H1 (cell line): ENCODE data around the gene ASIC1. TPM values are rescaled to one million over a fixed set of nuclear protein-coding genes. Genes with fewer than 3 reads are reported as not detected.
"Not testable (repeated sequence)": the region's sequence is repeated elsewhere in the genome, so short reads cannot be mapped to it uniquely, and the experiment has no call there.

Experiments used
- CTCF ChIA-PET: fragments of 300-600 bp; sonication (Branson Sonifier 250); formaldehyde crosslinking; loops from one replicate; lab custom pipeline; 2021; ENCODE audit not compliant: partially characterized antibody; lab: Charles Lee
- POLR2A ChIA-PET: fragments of 300-600 bp; sonication (Branson Sonifier 250); formaldehyde crosslinking; loops from one replicate; lab custom pipeline; 2021; ENCODE audit warnings: inconsistent platforms; ENCODE audit not compliant: partially characterized antibody; lab: Charles Lee
- DNase-seq, 2 experiments: peaks; one replicate each; pipeline versions ENCODE4 v3.0.0 to v3.0.0-alpha.2; 2010 to 2022; ENCODE audit warnings: low spot score in 2 of 2, low read depth in 1 of 2, mixed read lengths in 1 of 2
- FAIRE-seq: peaks from 2 replicates; lab custom pipeline; 2011; peaks lifted over from hg19 to GRCh38; lab: Jason Lieb, UNC
- H2AFZ ChIP-seq: 2 replicates; pipeline ENCODE4 v1.8.1; 2012; ENCODE audit warnings: low read length, inconsistent platforms
- H2AK5ac ChIP-seq: 2 replicates; pipeline ENCODE4 v1.6.1; 2013; ENCODE audit warnings: low read depth, low read length
- H2BK120ac ChIP-seq: replicated peaks from 2 replicates; pipeline ENCODE3; 2013; ENCODE audit warnings: low read depth, low read length, inconsistent platforms
- H2BK12ac ChIP-seq: 2 replicates; pipeline ENCODE4 v1.6.1; 2013; ENCODE audit warnings: low read depth, low read length
- H2BK15ac ChIP-seq: 2 replicates; pipeline ENCODE4 v1.6.1; 2013; ENCODE audit warnings: low read length
- H2BK20ac ChIP-seq: 2 replicates; pipeline ENCODE4 v1.6.1; 2013; ENCODE audit warnings: low read length
- H2BK5ac ChIP-seq: 2 replicates; pipeline ENCODE4 v1.6.1; 2013; ENCODE audit warnings: low read depth, low read length
- H3K14ac ChIP-seq: 2 replicates; pipeline ENCODE4 v1.6.1; 2013; ENCODE audit warnings: inconsistent platforms; ENCODE audit not compliant: insufficient read length
- H3K18ac ChIP-seq: 2 replicates; pipeline ENCODE4 v1.6.1; 2013; ENCODE audit warnings: low read length; ENCODE audit errors: extremely low read depth
- H3K23ac ChIP-seq: 2 replicates; pipeline ENCODE4 v1.6.1; 2013; ENCODE audit warnings: inconsistent platforms; ENCODE audit not compliant: insufficient read length
- H3K23me2 ChIP-seq: 2 replicates; pipeline ENCODE4 v1.6.1; 2013; ENCODE audit warnings: low read depth, low read length
- H3K27ac ChIP-seq: 2 replicates; pipeline ENCODE4 v1.6.1; 2011; ENCODE audit warnings: low read depth, low read length, inconsistent platforms
- H3K27me3 ChIP-seq, 4 experiments: replicated peaks in 1 of 4; 1 replicate in 1 of 4; 2 replicates in 3 of 4; pipeline versions ENCODE4 v1.6.1 to v1.8.1; 2011 to 2013; ENCODE audit warnings: low read length in 3 of 4, mild to moderate bottlenecking in 3 of 4, inconsistent platforms in 2 of 4, mixed read lengths in 2 of 4, moderate library complexity in 1 of 4; ENCODE audit not compliant: control insufficient read depth in 3 of 4, insufficient read depth in 3 of 4; ENCODE audit errors: extremely low read depth in 1 of 4
- H3K36me3 ChIP-seq, 4 experiments: 2 replicates each; pipeline versions ENCODE4 v1.6.1 to v1.8.1; 2011 to 2013; ENCODE audit warnings: mild to moderate bottlenecking in 4 of 4, low read length in 3 of 4, moderate library complexity in 2 of 4, control low read depth in 1 of 4, inconsistent platforms in 1 of 4; ENCODE audit not compliant: insufficient read depth in 4 of 4, control insufficient read depth in 2 of 4
- H3K4ac ChIP-seq: replicated peaks from 2 replicates; pipeline ENCODE3; 2013; ENCODE audit warnings: low read length, low read depth, mixed read lengths, inconsistent platforms; ENCODE audit not compliant: insufficient read length
- H3K4me1 ChIP-seq, 4 experiments: replicated peaks in 1 of 4; 1 replicate in 1 of 4; 2 replicates in 3 of 4; pipeline versions ENCODE4 v1.6.1 to v1.8.1; 2011 to 2013; ENCODE audit warnings: low read length in 3 of 4, inconsistent platforms in 2 of 4, mixed read lengths in 1 of 4; ENCODE audit not compliant: insufficient read depth in 4 of 4, control insufficient read depth in 3 of 4
- H3K4me2 ChIP-seq, 2 experiments: 2 replicates each; pipeline versions ENCODE4 v1.6.1 to v1.8.1; 2011 to 2013; ENCODE audit warnings: low read depth in 2 of 2, low read length in 2 of 2, control low read depth in 1 of 2, inconsistent platforms in 1 of 2, mild to moderate bottlenecking in 1 of 2; ENCODE audit not compliant: insufficient read depth in 1 of 2
- H3K4me3 ChIP-seq, 4 experiments: fragments of 200-600, 300-600 bp in 1 of 4; sonication (generic), shearing (Covaris generic), sonication (Bioruptor Twin) in 1 of 4; 2 replicates each; pipeline versions ENCODE4 v1.5.1 to v1.8.1; 2011 to 2016; ENCODE audit warnings: low read length in 4 of 4, low read depth in 3 of 4, control low read depth in 2 of 4, inconsistent platforms in 2 of 4, mild to moderate bottlenecking in 2 of 4, mixed read lengths in 1 of 4, moderate library complexity in 1 of 4; ENCODE audit not compliant: insufficient read depth in 2 of 4; ENCODE audit errors: extremely low read depth in 1 of 4
- H3K56ac ChIP-seq: replicated peaks from 2 replicates; pipeline ENCODE3; 2013; ENCODE audit warnings: low read depth, mild to moderate bottlenecking, mixed read lengths, low read length, inconsistent platforms; ENCODE audit not compliant: insufficient read length
- H3K79me1 ChIP-seq: 2 replicates; pipeline ENCODE4 v1.6.1; 2013; ENCODE audit warnings: low read depth, low read length, control low read depth
- H3K79me2 ChIP-seq, 2 experiments: 2 replicates each; pipeline versions ENCODE4 v1.6.1 to v1.8.1; 2012 to 2013; ENCODE audit warnings: low read length in 2 of 2, mild to moderate bottlenecking in 2 of 2, inconsistent platforms in 1 of 2; ENCODE audit not compliant: insufficient read depth in 2 of 2, control insufficient read depth in 1 of 2
- H3K9ac ChIP-seq, 4 experiments: replicated peaks in 1 of 4; 1 replicate in 1 of 4; 2 replicates in 3 of 4; pipeline versions ENCODE4 v1.6.1 to v1.8.1; 2011 to 2013; ENCODE audit warnings: low read depth in 3 of 4, low read length in 3 of 4, control low read depth in 2 of 4, mild to moderate bottlenecking in 2 of 4, moderate library complexity in 2 of 4, inconsistent platforms in 1 of 4; ENCODE audit errors: extremely low read depth in 1 of 4
- H3K9me3 ChIP-seq, 2 experiments: 2 replicates each; pipeline versions ENCODE4 v1.6.1 to v1.8.1; 2012 to 2013; ENCODE audit warnings: mild to moderate bottlenecking in 2 of 2, moderate library complexity in 2 of 2, control low read depth in 1 of 2, inconsistent platforms in 1 of 2, low read depth in 1 of 2, low read length in 1 of 2, mixed read lengths in 1 of 2; ENCODE audit not compliant: insufficient read depth in 2 of 2
- H4K20me1 ChIP-seq, 2 experiments: replicated peaks in 1 of 2; 2 replicates each; pipeline versions ENCODE3 to v1.8.1; 2011 to 2013; ENCODE audit warnings: inconsistent platforms in 2 of 2, low read length in 2 of 2, mild to moderate bottlenecking in 1 of 2; ENCODE audit not compliant: insufficient read depth in 2 of 2, control insufficient read depth in 1 of 2
- H4K5ac ChIP-seq: 2 replicates; pipeline ENCODE4 v1.6.1; 2013; ENCODE audit warnings: low read length, low read depth, mixed read lengths, inconsistent platforms; ENCODE audit not compliant: insufficient read length
- H4K8ac ChIP-seq: 2 replicates; pipeline ENCODE4 v1.8.0; 2013; ENCODE audit warnings: mild to moderate bottlenecking, moderate library complexity, low read length, inconsistent platforms; ENCODE audit not compliant: insufficient read depth; ENCODE audit errors: extremely low read depth
- H4K91ac ChIP-seq: replicated peaks from 2 replicates; pipeline ENCODE3; 2013; ENCODE audit warnings: low read length, mixed read lengths, inconsistent platforms; ENCODE audit not compliant: insufficient read length
- WGBS, 2 experiments: shearing (Covaris generic) in 1 of 2; methylation state at CpG; one replicate each; pipeline versions ENCODE4 v1.1.6 to v1.1.7; 2013 to 2015; ENCODE audit warnings: low lambda C conversion rate in 2 of 2, mixed read lengths in 2 of 2, inconsistent platforms in 1 of 2, low coverage in 1 of 2, missing lambda C conversion rate in 1 of 2; ENCODE audit not compliant: insufficient replicate concordance in 2 of 2, insufficient coverage in 1 of 2, insufficient read length in 1 of 2; ENCODE audit errors: extremely low coverage in 1 of 2, missing lambda C conversion rate in 1 of 2; 5-methylcytosine and 5-hydroxymethylcytosine counted together
- polyA plus RNA-seq, 7 experiments: library from polyadenylated mRNA; depleted of rRNA in 3 of 7; stranded (reverse) in 5 of 7; unstranded in 2 of 7; fragments of >200 nt in 5 of 7; fragments of 200-250 nt in 2 of 7; gene quantifications; 1 replicate in 5 of 7; 2 replicates in 1 of 7; 4 replicates in 1 of 7; pipeline versions ENCODE4 v1.2.1 to v1.2.3, GENCODE V29; 2011 to 2013; ENCODE audit warnings: missing spikeins in 2 of 7, mixed read lengths in 2 of 7
- total RNA-seq: library from RNA; stranded (reverse); fragmentation: NEBNext Ultra II Directional; extraction: Animal tissue kit (Norgen Biotek cat#: 25700); gene quantifications from 2 replicates; pipeline ENCODE4 v1.2.1, GENCODE V29; 2021

ASIC1 gene
- total and polyA plus RNA-seq, 2 of the 8 experiments (the other 6 are each of a cell fraction or from before 2014, with no cell fraction given): 2.4 to 4.4 TPM

- POLR2A ChIA-PET, H2AFZ ChIP-seq: not testable (repeated sequence)
- CTCF ChIA-PET: interaction anchor here (0.8 to 3.8 kb wide), 6 partner anchors 9 to 62 kb away, joined by 4 to 33 read pairs (median 5); no protein-coding TSS in a partner anchor
These were observed 26.9 kb upstream of the ASIC1 start for GRCh38 chr12:50030449-50030848.

More at GRCh38 chr12:50030449-50030848, 26.9 kb upstream of the ASIC1 start:
- H3K23ac ChIP-seq, FAIRE-seq, H3K56ac ChIP-seq, H3K4me1 ChIP-seq, H3K36me3 ChIP-seq, H3K4ac ChIP-seq, H3K18ac ChIP-seq, H4K91ac ChIP-seq, H3K23me2 ChIP-seq, H2BK5ac ChIP-seq, H2BK20ac ChIP-seq, H3K79me2 ChIP-seq, H3K4me3 ChIP-seq, H4K8ac ChIP-seq, H4K20me1 ChIP-seq, H3K9me3 ChIP-seq, H3K79me1 ChIP-seq, H2BK12ac ChIP-seq, H2AK5ac ChIP-seq, H3K4me2 ChIP-seq, H2BK120ac ChIP-seq, H3K9ac ChIP-seq, H3K14ac ChIP-seq, DNase-seq, H2BK15ac ChIP-seq, H3K27ac ChIP-seq, H3K27me3 ChIP-seq, H4K5ac ChIP-seq: not testable (repeated sequence)
- 91% methylated on average over 9 of the region's 9 CpGs; no CpG with 5 or more reads in 1 of the 2 experiments for WGBS, 2 experiments
